SK-N-MC (cell line): ENCODE results near the gene DUSP7.
A peak's percentile ranks its signal among the peaks of the same experiment; 100 is the strongest.

Experiments
- DNase-seq: peaks from one replicate; pipeline ENCODE4 v3.0.0-alpha.2; 2011; ENCODE audit warnings: low read depth, low spot score
- H3K27ac ChIP-seq: fragments of 200-600 bp; sonication (generic); 2 replicates; pipeline ENCODE4 v1.5.1; 2016; ENCODE audit warnings: mixed run types
- H3K36me3 ChIP-seq: fragments of 200-600 bp; sonication (generic); 2 replicates; pipeline ENCODE4 v1.6.1; 2017; ENCODE audit warnings: antibody characterized with exemption, low read length, mixed read lengths; ENCODE audit not compliant: insufficient read depth
- H3K4me3 ChIP-seq: fragments of 200-600 bp; sonication (generic); 2 replicates; pipeline ENCODE4 v1.5.1; 2016
- H3K9ac ChIP-seq: fragments of 200-600 bp; sonication (generic); 2 replicates; pipeline ENCODE4 v1.8.0; 2017; ENCODE audit warnings: mixed run types, mixed read lengths; ENCODE audit not compliant: insufficient read length
- H3K9me3 ChIP-seq: fragments of 200-600 bp; sonication (generic); 2 replicates; pipeline ENCODE4 v1.6.1; 2017; ENCODE audit warnings: low read depth, mild to moderate bottlenecking, antibody characterized with exemption, low read length, moderate library complexity, mixed read lengths
- EZH2 ChIP-seq: fragments of 200-600 bp; sonication (generic); IDR thresholded peaks from one replicate; pipeline ENCODE4 v1.6.1; 2017; ENCODE audit warnings: antibody characterized with exemption
- FOXP2 ChIP-seq: optimal IDR thresholded peaks from 2 replicates; pipeline ENCODE3; 2011; ENCODE audit warnings: mild to moderate bottlenecking, moderate library complexity; ENCODE audit not compliant: insufficient read depth; ENCODE audit errors: extremely low read length, control extremely low read depth
- POLR2AphosphoS5 ChIP-seq: IDR thresholded peaks from 2 replicates; pipeline ENCODE4 v1.6.1; 2012; ENCODE audit warnings: mild to moderate bottlenecking, low read depth, low read length, borderline replicate concordance

Gene DUSP7

DNA sequence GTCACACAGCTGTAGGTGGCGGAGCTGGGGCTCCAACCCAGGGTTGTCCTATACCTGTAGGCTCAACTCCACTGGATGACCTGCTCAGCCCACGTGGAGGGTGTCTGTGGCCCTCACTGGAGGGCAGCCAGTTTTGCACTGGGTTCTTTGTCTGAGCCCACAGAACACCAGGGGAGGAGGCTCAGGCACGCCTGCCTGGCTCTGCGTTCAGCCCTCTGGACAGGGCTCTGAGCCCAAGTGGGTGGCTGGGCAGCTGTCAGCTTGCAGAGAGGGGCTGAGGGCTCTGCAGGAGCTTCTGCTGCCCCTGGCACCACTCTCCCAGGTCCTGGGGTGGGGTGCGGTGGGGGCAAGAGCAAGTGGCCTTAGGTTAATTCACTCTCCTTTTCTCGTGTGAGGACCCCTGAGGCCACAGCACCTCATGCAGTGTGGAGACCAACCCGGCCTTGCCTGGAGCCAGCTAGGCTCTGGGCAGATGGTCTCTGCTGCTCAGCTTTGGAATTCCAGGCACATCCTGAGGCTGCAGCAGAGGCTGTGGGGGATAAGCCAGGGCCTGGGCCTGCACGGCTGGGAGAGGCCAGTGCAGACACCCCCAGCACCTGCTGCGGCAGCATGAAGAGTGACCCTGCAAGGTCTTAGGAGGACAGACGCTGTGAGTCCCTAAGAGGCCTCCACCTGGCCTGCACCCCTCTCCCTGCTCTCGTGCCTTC is 23.5 kb downstream of the DUSP7 start:
- TF ChIP-seq EZH2 (no peak), FOXP2 (no peak), POLR2AphosphoS5 (no peak)
- H3K27ac ChIP-seq: no peak overlapping the region
- H3K36me3 ChIP-seq: no peaks in the 10 kb centered on the region
- H3K9ac ChIP-seq: no peak overlapping the region
- H3K9me3 ChIP-seq: no peaks in the 10 kb centered on the region
- H3K4me3 ChIP-seq: no peak overlapping the region
- DNase-seq: no peak

DNA sequence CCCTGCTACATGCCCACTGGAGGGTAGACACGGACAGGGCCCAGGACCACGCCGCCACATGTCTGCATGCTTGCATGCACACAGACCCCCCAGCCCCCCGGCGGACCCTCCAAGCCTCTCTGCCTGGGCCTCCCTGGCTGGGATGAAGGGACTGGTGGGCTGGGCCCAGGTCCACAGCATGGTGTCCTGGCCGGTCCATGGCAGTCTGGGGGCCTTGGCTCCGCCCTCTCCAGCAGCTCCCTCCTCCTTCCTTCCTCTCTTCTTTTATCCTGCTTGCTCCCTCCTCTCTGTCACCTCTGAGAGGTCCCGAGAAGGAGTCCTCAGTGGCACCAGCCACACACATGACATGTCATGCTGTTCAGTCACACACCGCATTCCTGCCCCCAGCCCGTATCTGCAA is 24.5 kb downstream of the DUSP7 start:
- TF ChIP-seq EZH2: no peak
- TF ChIP-seq POLR2AphosphoS5: no peak
- TF ChIP-seq FOXP2: no peak
- H3K36me3 ChIP-seq: no peaks in the 10 kb centered on the region
- no peak overlapping the region for H3K9ac ChIP-seq
- no peak overlapping the region for H3K27ac ChIP-seq
- no peaks in the 10 kb centered on the region for H3K9me3 ChIP-seq
- DNase-seq: no peak
- H3K4me3 ChIP-seq: no peak overlapping the region

DNA sequence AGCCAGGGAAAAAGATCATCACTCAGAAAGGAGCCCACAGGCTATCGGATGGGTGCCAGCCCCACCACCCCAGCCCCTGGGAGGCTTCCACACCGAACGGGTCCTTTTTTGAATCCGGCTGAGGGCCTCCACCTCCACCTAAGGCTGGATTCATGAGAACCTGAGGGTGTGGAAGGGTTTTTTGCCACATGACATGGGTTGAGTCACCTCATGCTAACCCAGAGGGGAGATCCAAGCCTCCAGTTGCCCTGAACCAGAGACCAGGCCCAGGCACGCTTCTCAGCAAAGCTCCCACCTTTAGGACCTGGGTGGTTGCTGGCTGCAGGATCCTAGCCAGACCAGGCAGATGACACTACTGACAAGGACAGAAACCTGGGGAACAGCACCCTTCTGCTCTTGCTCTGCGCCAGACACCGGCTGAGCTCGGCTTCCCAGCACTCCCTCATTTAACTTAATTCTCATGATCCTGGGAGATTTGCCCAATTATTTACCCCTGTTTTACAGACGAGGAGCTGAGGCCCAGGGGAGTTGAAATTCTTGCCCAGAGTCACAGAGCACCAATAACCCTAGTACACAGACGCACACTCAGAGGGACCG is 25.6 kb downstream of the DUSP7 start:
- H3K9ac ChIP-seq: no peak overlapping the region
- H3K4me3 ChIP-seq: no peak overlapping the region
- no peaks in the 10 kb centered on the region for H3K9me3 ChIP-seq
- no peak for TF ChIP-seq EZH2
- H3K27ac ChIP-seq: no peak overlapping the region
- no peak for DNase-seq
- H3K36me3 ChIP-seq: no peaks in the 10 kb centered on the region

DNA sequence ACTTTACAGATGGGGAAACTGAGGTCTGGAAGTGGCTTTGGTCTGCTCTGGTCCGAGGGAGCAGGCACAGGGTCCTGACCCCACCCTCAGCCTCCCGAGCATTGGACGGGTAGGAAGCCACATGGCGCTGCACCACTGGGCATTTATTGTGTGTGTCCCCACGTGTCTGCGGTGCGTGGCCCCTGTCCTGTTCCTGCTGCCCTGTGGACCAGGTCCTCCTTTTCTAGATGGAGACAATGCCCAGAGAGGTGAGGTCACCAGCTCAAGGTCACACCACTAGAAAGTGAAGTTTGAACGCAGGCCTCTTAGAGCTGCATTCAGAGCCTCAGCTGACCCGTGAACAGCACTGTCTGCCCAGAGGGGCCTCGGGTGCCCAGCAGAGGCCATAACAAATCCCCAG is 26.8 kb downstream of the DUSP7 start:
- no peak overlapping the region for H3K9ac ChIP-seq
- no peak for DNase-seq
- no peak for TF ChIP-seq FOXP2
- no peak for TF ChIP-seq POLR2AphosphoS5
- no peak for TF ChIP-seq EZH2
- H3K4me3 ChIP-seq: no peak overlapping the region
- H3K9me3 ChIP-seq: no peaks in the 10 kb centered on the region
- H3K36me3 ChIP-seq: no peaks in the 10 kb centered on the region
- H3K27ac ChIP-seq: no peak overlapping the region

DNA sequence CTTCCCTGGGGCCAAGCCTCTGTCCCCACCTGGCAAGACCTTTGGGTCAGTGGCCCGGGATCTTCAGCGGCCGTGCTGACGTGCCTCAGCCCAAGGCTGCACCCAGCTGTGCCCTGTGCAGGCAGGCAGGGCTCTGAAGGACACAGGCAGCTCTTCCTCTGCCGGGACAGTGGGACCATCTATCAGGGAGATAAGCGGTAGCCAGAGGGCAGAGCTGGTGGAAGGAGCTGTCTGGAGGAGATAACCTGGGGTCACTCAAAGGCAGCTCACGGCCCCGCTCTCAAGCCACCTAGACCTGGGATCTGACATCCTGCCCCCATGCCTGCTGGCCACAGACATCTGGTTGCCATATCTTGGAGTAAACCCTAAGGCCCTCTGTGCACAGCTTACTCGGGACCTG is 27.3 kb downstream of the DUSP7 start:
- TF ChIP-seq FOXP2 (no peak), POLR2AphosphoS5 (no peak), EZH2 (no peak)
- H3K9me3 ChIP-seq: no peaks in the 10 kb centered on the region
- H3K4me3 ChIP-seq: no peak overlapping the region
- no peaks in the 10 kb centered on the region for H3K36me3 ChIP-seq
- H3K27ac ChIP-seq: no peak overlapping the region
- H3K9ac ChIP-seq: no peak overlapping the region
- DNase-seq: no peak

DNA sequence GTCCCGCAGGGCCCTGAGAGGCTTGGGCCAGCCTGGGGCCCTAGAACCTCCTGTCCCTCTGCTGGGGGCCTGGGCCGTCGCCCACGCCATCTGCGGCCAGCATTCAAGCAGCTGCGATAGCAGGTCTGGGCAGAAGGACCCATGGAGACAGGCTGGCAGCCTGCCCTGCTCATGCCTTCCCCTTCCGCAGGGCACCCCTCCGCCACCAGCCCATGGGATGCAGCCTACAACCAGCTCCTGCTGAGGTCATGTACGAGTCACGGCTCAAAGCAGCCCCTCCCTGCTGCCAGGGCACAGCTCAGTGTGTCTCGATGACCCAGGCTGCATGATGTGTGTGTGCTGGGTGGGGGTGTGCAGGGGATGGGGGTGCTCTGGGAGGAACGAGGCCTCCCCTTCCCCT is 27.8 kb downstream of the DUSP7 start:
- Histone ChIP-seq H3K9ac (no peak overlapping the region), H3K4me3 (no peak overlapping the region), H3K9me3 (no peaks in the 10 kb centered on the region), H3K36me3 (no peaks in the 10 kb centered on the region), H3K27ac (no peak overlapping the region)
- no peak for DNase-seq
- TF ChIP-seq EZH2 (no peak), POLR2AphosphoS5 (no peak), FOXP2 (no peak)

DNA sequence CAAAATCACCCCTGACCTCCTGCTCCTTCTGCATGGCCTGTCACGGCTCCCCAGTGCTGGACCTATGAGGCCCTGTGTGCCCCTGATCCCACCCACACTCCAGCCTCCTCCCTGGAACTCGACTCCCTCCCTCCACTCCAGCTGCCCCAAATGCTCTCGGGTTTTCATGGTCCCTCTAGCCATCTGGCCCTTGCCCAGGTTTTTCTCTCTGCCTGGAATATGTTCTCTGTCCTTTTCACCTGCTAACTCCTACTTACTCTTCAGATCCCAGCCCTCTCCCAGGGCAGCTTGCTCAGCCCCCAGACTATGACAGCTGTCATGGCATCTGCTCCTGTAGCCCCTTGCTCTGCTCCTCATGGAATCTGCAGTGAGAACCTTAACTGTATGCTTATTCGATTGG is 30.3 kb downstream of the DUSP7 start:
- no peaks in the 10 kb centered on the region for H3K9me3 ChIP-seq
- H3K27ac ChIP-seq: no peak overlapping the region
- no peak overlapping the region for H3K9ac ChIP-seq
- TF ChIP-seq EZH2 (no peak), POLR2AphosphoS5 (no peak), FOXP2 (no peak)
- no peak for DNase-seq
- no peaks in the 10 kb centered on the region for H3K36me3 ChIP-seq
- no peak overlapping the region for H3K4me3 ChIP-seq

DNA sequence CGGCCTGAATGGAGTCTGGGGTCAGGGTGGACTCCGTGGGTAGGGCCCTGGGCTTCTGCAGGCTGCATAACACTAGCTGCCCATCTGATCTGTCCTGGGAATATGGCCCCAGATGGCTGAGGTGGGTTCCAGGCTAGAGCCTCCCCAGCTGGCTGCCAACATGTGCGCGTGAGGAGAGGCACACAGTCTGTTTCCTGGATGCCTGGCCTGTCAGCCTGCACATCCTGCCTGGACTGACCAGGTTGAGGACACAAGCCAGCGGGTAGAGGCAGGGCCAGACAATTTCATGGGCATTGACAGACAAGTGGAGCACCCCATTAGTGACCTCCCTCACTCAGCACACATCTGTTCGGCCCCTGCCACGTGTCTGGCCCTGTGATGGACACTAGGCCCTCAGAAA is 30.9 kb downstream of the DUSP7 start:
- H3K36me3 ChIP-seq: no peaks in the 10 kb centered on the region
- DNase-seq: no peak
- H3K9me3 ChIP-seq: no peaks in the 10 kb centered on the region
- no peak overlapping the region for H3K4me3 ChIP-seq
- no peak for TF ChIP-seq EZH2
- TF ChIP-seq POLR2AphosphoS5: no peak
- TF ChIP-seq FOXP2: no peak
- no peak overlapping the region for H3K27ac ChIP-seq
- no peak overlapping the region for H3K9ac ChIP-seq

DNA sequence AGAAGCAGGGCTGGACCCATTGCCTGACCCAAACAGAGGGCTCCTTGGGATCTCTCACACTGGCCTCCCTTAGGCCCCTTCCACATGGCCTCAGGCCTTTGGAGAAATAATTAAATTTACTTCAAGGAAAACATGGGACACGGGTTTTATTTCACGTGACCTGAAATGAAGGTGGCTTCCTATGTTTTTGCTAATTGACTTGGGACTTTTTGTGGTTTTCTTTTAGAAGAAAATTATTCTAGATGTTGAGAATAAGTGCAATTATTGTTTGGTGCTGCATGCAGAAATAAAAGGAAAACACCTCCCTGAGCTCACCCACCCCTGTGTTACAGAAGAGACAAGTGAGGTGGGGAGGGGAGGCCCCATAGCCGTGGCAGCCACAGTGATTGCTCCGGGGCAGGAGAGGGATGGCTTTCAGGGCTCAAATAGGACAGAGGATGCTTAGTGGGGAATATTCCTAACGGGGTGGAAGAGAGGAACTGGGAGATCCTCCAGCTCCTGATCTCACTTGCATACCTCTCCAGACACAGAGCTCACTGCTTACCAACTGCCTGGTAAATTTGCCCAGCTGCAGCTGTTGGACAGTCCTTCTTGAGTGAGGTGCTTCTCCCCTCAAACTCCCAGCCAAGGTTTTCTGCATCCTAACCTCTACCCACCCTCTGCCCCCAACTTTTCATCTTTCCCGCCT is 31.5 kb downstream of the DUSP7 start:
- Histone ChIP-seq H3K9me3 (no peaks in the 10 kb centered on the region), H3K36me3 (no peaks in the 10 kb centered on the region), H3K9ac (no peak overlapping the region), H3K4me3 (no peak overlapping the region), H3K27ac (peak overlapping the region; percentile 35; the same call in 1 of the 2 replicates)
- TF ChIP-seq POLR2AphosphoS5 (no peak), FOXP2 (no peak), EZH2 (no peak)
- no peak for DNase-seq
